Measurements from ENCODE around the gene PAK4. TPM values are rescaled to one million over a fixed set of nuclear protein-coding genes. Genes with fewer than 3 reads are reported as not detected.
"Not testable (repeated sequence)": the region's sequence is repeated elsewhere in the genome, so short reads cannot be mapped to it uniquely, and the experiment has no call there.

PAK4 gene
- polyA plus RNA-seq, 1 donor from 2014 or later = 3.7 TPM

GRCh38 chr19:39131255-39131755 is 5.7 kb downstream of the PAK4 start:
- H3K36me3 Mint-ChIP-seq = peaks cover 5% of the 10 kb centered on the region
- no peaks in the 10 kb centered on the region for H3K9me3 Mint-ChIP-seq
- peaks cover 0 to 29% (median 28%) of the 10 kb centered on the region in 3 donors for H3K4me1 Mint-ChIP-seq
- no peaks in the 10 kb centered on the region for H3K27me3 Mint-ChIP-seq
- H3K27ac Mint-ChIP-seq = no peak overlapping the region
- peak overlapping the region in 1 of 4 donors; percentile 33 for H3K4me3 Mint-ChIP-seq

- Mint-ChIP-seq H3K27me3 (no peaks in the 10 kb centered on the region), H3K9me3 (no peaks in the 10 kb centered on the region), H3K36me3 (peaks cover 5% of the 10 kb centered on the region), H3K4me1 (peaks cover 0 to 29% (median 21%) of the 10 kb centered on the region in 3 donors), H3K27ac (peak overlapping the region; percentile 47 to 68 (median 62)), H3K4me3 (peak overlapping the region in 2 of 4 donors; percentile 6 to 52)
Measured at GRCh38 chr19:39132344-39132969, 6.9 kb downstream of the PAK4 start.

GRCh38 chr19:39133431-39134270 is 8.1 kb downstream of the PAK4 start:
- H3K27ac Mint-ChIP-seq = no peak overlapping the region
- peaks cover 5% of the 10 kb centered on the region for H3K36me3 Mint-ChIP-seq
- no peaks in the 10 kb centered on the region for H3K9me3 Mint-ChIP-seq
- peak overlapping the region in 1 of 4 donors; percentile 6 for H3K4me3 Mint-ChIP-seq
- H3K4me1 Mint-ChIP-seq = peaks cover 0 to 29% (median 21%) of the 10 kb centered on the region in 3 donors
- H3K27me3 Mint-ChIP-seq = no peaks in the 10 kb centered on the region

GRCh38 chr19:39135701-39136100 is 10.1 kb downstream of the PAK4 start:
- no peaks in the 10 kb centered on the region for H3K9me3 Mint-ChIP-seq
- peaks cover 5% of the 10 kb centered on the region for H3K36me3 Mint-ChIP-seq
- no peak overlapping the region for H3K27ac Mint-ChIP-seq
- no peak overlapping the region for H3K4me3 Mint-ChIP-seq
- no peaks in the 10 kb centered on the region for H3K27me3 Mint-ChIP-seq
- peaks cover 0 to 21% (median 13%) of the 10 kb centered on the region in 3 donors for H3K4me1 Mint-ChIP-seq

- peaks cover 5% of the 10 kb centered on the region for H3K36me3 Mint-ChIP-seq
- no peaks in the 10 kb centered on the region for H3K9me3 Mint-ChIP-seq
- no peak overlapping the region for H3K27ac Mint-ChIP-seq
- H3K27me3 Mint-ChIP-seq = no peaks in the 10 kb centered on the region
- peaks cover 0 to 16% (median 12%) of the 10 kb centered on the region in 3 donors for H3K4me1 Mint-ChIP-seq
- H3K4me3 Mint-ChIP-seq = no peak overlapping the region
Measured at GRCh38 chr19:39136225-39136940, 10.8 kb downstream of the PAK4 start.

GRCh38 chr19:39137131-39137530 is 11.5 kb downstream of the PAK4 start:
- H3K4me3 Mint-ChIP-seq = no peak overlapping the region
- H3K36me3 Mint-ChIP-seq = peaks cover 5% of the 10 kb centered on the region
- peaks cover 0 to 18% (median 11%) of the 10 kb centered on the region in 3 donors for H3K4me1 Mint-ChIP-seq
- no peak overlapping the region for H3K27ac Mint-ChIP-seq
- no peaks in the 10 kb centered on the region for H3K27me3 Mint-ChIP-seq
- H3K9me3 Mint-ChIP-seq = no peaks in the 10 kb centered on the region

GRCh38 chr19:39138221-39139211 is 12.9 kb downstream of the PAK4 start:
- Mint-ChIP-seq H3K9me3 (no peaks in the 10 kb centered on the region), H3K27ac (no peak overlapping the region), H3K27me3 (no peaks in the 10 kb centered on the region), H3K36me3 (peaks cover 5% of the 10 kb centered on the region), H3K4me3 (no peak overlapping the region), H3K4me1 (peaks cover 0 to 14% (median 10%) of the 10 kb centered on the region in 3 donors)

- H3K27ac Mint-ChIP-seq = no peak overlapping the region
- H3K27me3 Mint-ChIP-seq = no peaks in the 10 kb centered on the region
Measured at GRCh38 chr19:39139305-39139874, 13.8 kb downstream of the PAK4 start.

GRCh38 chr19:39139971-39140453 is 14.4 kb downstream of the PAK4 start:
- peaks cover 0 to 18% (median 16%) of the 10 kb centered on the region in 3 donors for H3K4me1 Mint-ChIP-seq

More at GRCh38 chr19:39139305-39139874, 13.8 kb downstream of the PAK4 start:
- no peaks in the 10 kb centered on the region for H3K36me3 Mint-ChIP-seq
- no peak overlapping the region for H3K4me3 Mint-ChIP-seq
- peaks cover 0 to 13% (median 10%) of the 10 kb centered on the region in 3 donors for H3K4me1 Mint-ChIP-seq
- H3K9me3 Mint-ChIP-seq = no peaks in the 10 kb centered on the region

GRCh38 chr19:39140594-39140993 is 15.0 kb downstream of the PAK4 start:
- Mint-ChIP-seq H3K36me3 (no peaks in the 10 kb centered on the region), H3K27me3 (no peaks in the 10 kb centered on the region), H3K4me1 (peaks cover 0 to 18% (median 16%) of the 10 kb centered on the region in 3 donors), H3K9me3 (no peaks in the 10 kb centered on the region), H3K4me3 (no peak overlapping the region), H3K27ac (no peak overlapping the region)

More at GRCh38 chr19:39139971-39140453, 14.4 kb downstream of the PAK4 start:
- Mint-ChIP-seq H3K9me3 (no peaks in the 10 kb centered on the region), H3K27me3 (no peaks in the 10 kb centered on the region), H3K4me3 (no peak overlapping the region), H3K36me3 (no peaks in the 10 kb centered on the region), H3K27ac (no peak overlapping the region)

- Mint-ChIP-seq H3K4me1 (peaks cover 0 to 17% (median 15%) of the 10 kb centered on the region in 3 donors), H3K4me3 (no peak overlapping the region), H3K9me3 (no peaks in the 10 kb centered on the region), H3K36me3 (no peaks in the 10 kb centered on the region), H3K27ac (no peak overlapping the region), H3K27me3 (no peaks in the 10 kb centered on the region)
Measured at GRCh38 chr19:39141929-39142328, 16.3 kb downstream of the PAK4 start.

GRCh38 chr19:39142630-39143029 is 17.0 kb downstream of the PAK4 start:
- H3K27ac Mint-ChIP-seq = no peak overlapping the region
- H3K27me3 Mint-ChIP-seq = no peaks in the 10 kb centered on the region
- H3K4me3 Mint-ChIP-seq = peak overlapping the region in 1 of 4 donors; percentile 58
- peaks cover 1% of the 10 kb centered on the region for H3K36me3 Mint-ChIP-seq
- peaks cover 0 to 18% (median 18%) of the 10 kb centered on the region in 3 donors for H3K4me1 Mint-ChIP-seq
- H3K9me3 Mint-ChIP-seq = no peaks in the 10 kb centered on the region

GRCh38 chr19:39143757-39144289 is 18.2 kb downstream of the PAK4 start:
- H3K27me3 Mint-ChIP-seq, H3K4me3 Mint-ChIP-seq, H3K36me3 Mint-ChIP-seq, H3K9me3 Mint-ChIP-seq: not testable (repeated sequence)
- peaks cover 0 to 18% (median 18%) of the 10 kb centered on the region in 3 donors for H3K4me1 Mint-ChIP-seq
- H3K27ac Mint-ChIP-seq = peak overlapping the region in 1 of 3 donors; percentile 57
